Activated naive CD4-positive, alpha-beta T cell treated with anti-CD3 and anti-CD28 coated beads for 36 hours (primary cell): Measurements from ENCODE around the gene GART. TPM values are rescaled to one million over a fixed set of nuclear protein-coding genes. Genes with fewer than 3 reads are reported as not detected.
"Not testable (repeated sequence)": the region's sequence is repeated elsewhere in the genome, so short reads cannot be mapped to it uniquely, and the experiment has no call there.

ENCODE experiments used
- CTCF ChIA-PET: fragments of 350-600 bp; sonication (Branson Sonifier 250); formaldehyde crosslinking; loops from one replicate; lab custom pipeline; 2021; ENCODE audit warnings: antibody characterized with exemption; lab: Charles Lee
- DNase-seq: peaks from one replicate; pipeline ENCODE4 v3.0.0-alpha.2; 2020
- H3K27ac Mint-ChIP-seq: one replicate; pipeline ENCODE4 v1.8.0; 2021; ENCODE audit warnings: mild to moderate bottlenecking, mixed read lengths
- H3K27me3 Mint-ChIP-seq: one replicate; pipeline ENCODE4 v1.8.0; 2021; ENCODE audit warnings: low read depth, mixed read lengths
- H3K36me3 Mint-ChIP-seq: one replicate; pipeline ENCODE4 v1.8.0; 2021; ENCODE audit warnings: low read depth, mixed read lengths
- H3K4me1 Mint-ChIP-seq: one replicate; pipeline ENCODE4 v1.8.0; 2021; ENCODE audit warnings: low read depth, mixed read lengths
- H3K4me3 Mint-ChIP-seq: one replicate; pipeline ENCODE4 v1.8.0; 2021; ENCODE audit warnings: mild to moderate bottlenecking, moderate library complexity, mixed read lengths
- H3K9me3 Mint-ChIP-seq: one replicate; pipeline ENCODE4 v1.8.0; 2021; ENCODE audit warnings: mixed read lengths
- intact Hi-C: fragments of 100-400 bp; cut with micrococcal nuclease; formaldehyde crosslinking; loops from one replicate; pipeline ENCODE4 v1.15.1; 2023
- total RNA-seq, 2 experiments: library from RNA; stranded (reverse); gene quantifications; one replicate each; pipeline ENCODE4 v1.2.3, GENCODE V29; 2021

Gene GART
- total RNA-seq, 2 experiments from 2014 or later = 234 to 237 TPM

- H3K27me3 Mint-ChIP-seq = no peaks in the 10 kb centered on the region
- no peaks in the 10 kb centered on the region for H3K36me3 Mint-ChIP-seq
- intact Hi-C loops = loop anchor here (1.0 to 5.0 kb wide), 7 partner anchors 11 to 708 kb away; partner anchors contain the start of genes CRYZL1, DNAJC28, DONSON and GART
- peak within 1 kb of the TSS; percentile 68 for H3K27ac Mint-ChIP-seq
- peak; percentile 96 for DNase-seq
- H3K9me3 Mint-ChIP-seq = no peaks in the 10 kb centered on the region
- peaks cover 15% of the 10 kb centered on the region for H3K4me1 Mint-ChIP-seq
- peak within 1 kb of the TSS; percentile 89 for H3K4me3 Mint-ChIP-seq
- CTCF ChIA-PET = interaction anchor here (0.5 to 2.6 kb wide), 11 partner anchors 11 to 755 kb away, joined by 3 to 11 read pairs (median 4); partner anchors contain the start of genes DNAJC28 and DONSON
Observed at GRCh38 chr21:33479679-33480480, 62.0 kb downstream of the GART start, which contains the start of gene TMEM50B. TSS of gene TMEM50B (minus strand) at chr21:33479974. CDS start at chr21:33468885, 11,089 bp downstream.

GRCh38 chr21:33478935-33479678 is 62.8 kb downstream of the GART start:
- Mint-ChIP-seq H3K9me3 (no peaks in the 10 kb centered on the region), H3K36me3 (no peaks in the 10 kb centered on the region), H3K4me1 (peaks cover 15% of the 10 kb centered on the region), H3K4me3 (peak overlapping the region; percentile 89), H3K27me3 (no peaks in the 10 kb centered on the region), H3K27ac (peak overlapping the region; percentile 47)
- CTCF ChIA-PET = interaction anchor here (0.6 to 2.6 kb wide), 6 partner anchors 12 to 154 kb away, joined by 3 to 11 read pairs (median 4); partner anchors contain the start of gene DNAJC28
- DNase-seq = peak; percentile 44
- intact Hi-C loops = loop anchor here (1.0 to 5.0 kb wide), 7 partner anchors 12 to 707 kb away; partner anchors contain the start of genes CRYZL1, DNAJC28, DONSON and GART

- no peak for DNase-seq
- peaks cover 20% of the 10 kb centered on the region for H3K4me1 Mint-ChIP-seq
- H3K27me3 Mint-ChIP-seq = no peaks in the 10 kb centered on the region
- peaks cover 1% of the 10 kb centered on the region for H3K36me3 Mint-ChIP-seq
- CTCF ChIA-PET = interaction anchor here (0.6 kb wide), 1 partner anchor 62 kb away, joined by 3 read pairs; no protein-coding TSS in a partner anchor
- no peak overlapping the region for H3K27ac Mint-ChIP-seq
- H3K4me3 Mint-ChIP-seq = peak overlapping the region; percentile 89
- intact Hi-C loops = loop anchor here (2.0 to 5.0 kb wide), 2 partner anchors 71 to 706 kb away; partner anchors contain the start of gene PAXBP1
- H3K9me3 Mint-ChIP-seq = no peaks in the 10 kb centered on the region
Observed at GRCh38 chr21:33478182-33478581, 63.7 kb downstream of the GART start.

GRCh38 chr21:33477066-33477465 is 64.9 kb downstream of the GART start:
- Mint-ChIP-seq H3K4me3 (no peak overlapping the region), H3K27ac (no peak overlapping the region), H3K9me3 (no peaks in the 10 kb centered on the region), H3K4me1 (peaks cover 23% of the 10 kb centered on the region), H3K27me3 (no peaks in the 10 kb centered on the region), H3K36me3 (peaks cover 1% of the 10 kb centered on the region)
- CTCF ChIA-PET = no interaction called here
- intact Hi-C loops = loop anchor here (5.0 kb wide), 1 partner anchor 705 kb away; the partner anchor contains the start of gene PAXBP1
- no peak for DNase-seq

GRCh38 chr21:33473344-33473743 is 68.6 kb downstream of the GART start:
- peaks cover 24% of the 10 kb centered on the region for H3K4me1 Mint-ChIP-seq
- DNase-seq = no peak
- no peaks in the 10 kb centered on the region for H3K27me3 Mint-ChIP-seq
- intact Hi-C loops = no loop called here
- no peak overlapping the region for H3K27ac Mint-ChIP-seq
- H3K9me3 Mint-ChIP-seq = no peaks in the 10 kb centered on the region
- CTCF ChIA-PET = no interaction called here
- H3K36me3 Mint-ChIP-seq = peaks cover 1% of the 10 kb centered on the region
- no peak overlapping the region for H3K4me3 Mint-ChIP-seq

GRCh38 chr21:33470701-33471100 is 71.2 kb downstream of the GART start:
- H3K9me3 Mint-ChIP-seq = no peaks in the 10 kb centered on the region
- no peak overlapping the region for H3K4me3 Mint-ChIP-seq
- DNase-seq = no peak
- H3K4me1 Mint-ChIP-seq = peaks cover 20% of the 10 kb centered on the region
- peaks cover 1% of the 10 kb centered on the region for H3K36me3 Mint-ChIP-seq
- CTCF ChIA-PET = interaction anchor here (0.6 to 0.9 kb wide), 3 partner anchors 9 to 907 kb away, joined by 3 to 4 read pairs (median 3); no protein-coding TSS in a partner anchor
- intact Hi-C loops = no loop called here
- no peaks in the 10 kb centered on the region for H3K27me3 Mint-ChIP-seq
- H3K27ac Mint-ChIP-seq = no peak overlapping the region

GRCh38 chr21:33469183-33469582 is 72.7 kb downstream of the GART start:
- H3K27me3 Mint-ChIP-seq, H3K9me3 Mint-ChIP-seq, H3K36me3 Mint-ChIP-seq, H3K4me3 Mint-ChIP-seq, DNase-seq, H3K27ac Mint-ChIP-seq, intact Hi-C loops: not testable (repeated sequence)
- peaks cover 22% of the 10 kb centered on the region for H3K4me1 Mint-ChIP-seq
- CTCF ChIA-PET = interaction anchor here (2.4 kb wide), 1 partner anchor 24 kb away, joined by 9 read pairs; no protein-coding TSS in a partner anchor

- no peak overlapping the region for H3K4me3 Mint-ChIP-seq
- H3K36me3 Mint-ChIP-seq = peaks cover 3% of the 10 kb centered on the region
- DNase-seq = no peak
- H3K9me3 Mint-ChIP-seq = no peaks in the 10 kb centered on the region
- no peak overlapping the region for H3K27ac Mint-ChIP-seq
- intact Hi-C loops = no loop called here
- peaks cover 3% of the 10 kb centered on the region for H3K4me1 Mint-ChIP-seq
- CTCF ChIA-PET = interaction anchor here (0.6 to 1.8 kb wide), 6 partner anchors 9 to 816 kb away, joined by 3 to 4 read pairs (median 3); no protein-coding TSS in a partner anchor
- H3K27me3 Mint-ChIP-seq = no peaks in the 10 kb centered on the region
Observed at GRCh38 chr21:33461538-33462250, 80.2 kb downstream of the GART start.

GRCh38 chr21:33458861-33459260 is 83.1 kb downstream of the GART start:
- CTCF ChIA-PET = interaction anchor here (0.6 to 1.7 kb wide), 4 partner anchors 14 to 147 kb away, joined by 3 to 6 read pairs (median 4); no protein-coding TSS in a partner anchor

GRCh38 chr21:33455686-33456446 is 86.1 kb downstream of the GART start:
- Mint-ChIP-seq H3K36me3 (peaks cover 6% of the 10 kb centered on the region), H3K27ac (no peak overlapping the region), H3K4me3 (no peak overlapping the region), H3K4me1 (peaks cover 3% of the 10 kb centered on the region), H3K27me3 (no peaks in the 10 kb centered on the region), H3K9me3 (no peaks in the 10 kb centered on the region)
- intact Hi-C loops = no loop called here
- DNase-seq = no peak
- CTCF ChIA-PET = interaction anchor here (0.6 kb wide), 1 partner anchor 9 kb away, joined by 4 read pairs; no protein-coding TSS in a partner anchor

More at GRCh38 chr21:33458861-33459260, 83.1 kb downstream of the GART start:
- Mint-ChIP-seq H3K4me1 (peaks cover 3% of the 10 kb centered on the region), H3K27me3 (no peaks in the 10 kb centered on the region), H3K9me3 (no peaks in the 10 kb centered on the region), H3K36me3 (peaks cover 3% of the 10 kb centered on the region), H3K27ac (no peak overlapping the region), H3K4me3 (no peak overlapping the region)
- DNase-seq = no peak
- intact Hi-C loops = no loop called here
